ENCODE measurements around the gene PSMD3. TPM values are rescaled to one million over a fixed set of nuclear protein-coding genes. Genes with fewer than 3 reads are reported as not detected.

Gene PSMD3
- total and polyA plus RNA-seq, 4 donors: 56.2 to 105 (median 84.8) TPM

- Histone ChIP-seq H3K4me3 (no peak overlapping the region), H3K9ac (ENCODE audit: insufficient read depth in 1 of 2, low read length in 2 of 2) (no peak overlapping the region), H3K27me3 (ENCODE audit: control insufficient read depth in 3 of 3, insufficient read depth in 3 of 3, low read length in 2 of 3) (no peaks in the 10 kb centered on the region), H3K36me3 (ENCODE audit: control insufficient read depth in 4 of 4, insufficient read depth in 4 of 4, low read length in 4 of 4) (no peaks in the 10 kb centered on the region), H3K9me3 (ENCODE audit: control insufficient read depth in 4 of 4, insufficient read depth in 3 of 4, low read length in 3 of 4) (no peaks in the 10 kb centered on the region), H3K27ac (ENCODE audit: low read depth in 1 of 2, low read length in 1 of 2) (no peak overlapping the region), H3K4me1 (ENCODE audit: control insufficient read depth in 5 of 5, insufficient read depth in 5 of 5, low read length in 5 of 5) (peaks cover 0 to 10% (median 0%) of the 10 kb centered on the region in 5 donors)
- no peak for TF ChIP-seq CTCF (IDR thresholded peaks at IDR 0.05; ENCODE audit: control extremely low read depth, extremely low read depth)
- WGBS, 2 donors: 77 to 79% methylated on average over 3 of the region's 3 CpGs
- ATAC-seq (ENCODE audit: insufficient read depth, low FRiP score) (no peak), DNase-seq (no peak)
These were observed 44.7 kb upstream of the PSMD3 start for GRCh38 chr17:39935909-39936308.

- Histone ChIP-seq H3K9ac (ENCODE audit: insufficient read depth in 1 of 2, low read length in 2 of 2) (no peak overlapping the region), H3K9me3 (ENCODE audit: control insufficient read depth in 4 of 4, insufficient read depth in 3 of 4, low read length in 3 of 4) (no peaks in the 10 kb centered on the region), H3K4me3 (no peak overlapping the region), H3K27ac (ENCODE audit: low read depth in 1 of 2, low read length in 1 of 2) (no peak overlapping the region), H3K27me3 (ENCODE audit: control insufficient read depth in 3 of 3, insufficient read depth in 3 of 3, low read length in 2 of 3) (no peaks in the 10 kb centered on the region), H3K4me1 (ENCODE audit: control insufficient read depth in 5 of 5, insufficient read depth in 5 of 5, low read length in 5 of 5) (peaks cover 0 to 10% (median 0%) of the 10 kb centered on the region in 5 donors), H3K36me3 (ENCODE audit: control insufficient read depth in 4 of 4, insufficient read depth in 4 of 4, low read length in 4 of 4) (no peaks in the 10 kb centered on the region)
- 94 to 98% methylated on average over 3 of the region's 3 CpGs for WGBS, 2 donors
- no peak for DNase-seq
- ATAC-seq (ENCODE audit: insufficient read depth, low FRiP score): no peak
- TF ChIP-seq CTCF (IDR thresholded peaks at IDR 0.05; ENCODE audit: control extremely low read depth, extremely low read depth): no peak
These were observed 43.2 kb upstream of the PSMD3 start for GRCh38 chr17:39937447-39937846.

- Histone ChIP-seq H3K36me3 (ENCODE audit: control insufficient read depth in 4 of 4, insufficient read depth in 4 of 4, low read length in 4 of 4) (no peaks in the 10 kb centered on the region), H3K4me3 (no peak overlapping the region), H3K9me3 (ENCODE audit: control insufficient read depth in 4 of 4, insufficient read depth in 3 of 4, low read length in 3 of 4) (no peaks in the 10 kb centered on the region), H3K4me1 (ENCODE audit: control insufficient read depth in 5 of 5, insufficient read depth in 5 of 5, low read length in 5 of 5) (peaks cover 0 to 10% (median 0%) of the 10 kb centered on the region in 5 donors), H3K9ac (ENCODE audit: insufficient read depth in 1 of 2, low read length in 2 of 2) (no peak overlapping the region), H3K27me3 (ENCODE audit: control insufficient read depth in 3 of 3, insufficient read depth in 3 of 3, low read length in 2 of 3) (no peaks in the 10 kb centered on the region), H3K27ac (ENCODE audit: low read depth in 1 of 2, low read length in 1 of 2) (no peak overlapping the region)
- DNase-seq (no peak), ATAC-seq (ENCODE audit: insufficient read depth, low FRiP score) (no peak)
- WGBS, 2 donors: 78 to 85% methylated on average over 8 of the region's 8 CpGs
- TF ChIP-seq CTCF (IDR thresholded peaks at IDR 0.05; ENCODE audit: control extremely low read depth, extremely low read depth): no peak
These were observed 42.3 kb upstream of the PSMD3 start for GRCh38 chr17:39938140-39938869.
